MM.1S (cell line): ENCODE data around the gene PLA2G6.

Experiments used
- DNase-seq: peaks from one replicate; pipeline ENCODE4 v3.0.0-alpha.2; 2015
- H2AFZ ChIP-seq: fragments of 300-600 bp; sonication (generic); 2 replicates; pipeline ENCODE4 v1.6.0; 2016; ENCODE audit warnings: antibody characterized with exemption, low read length
- H3F3A ChIP-seq: fragments of 300-600 bp; sonication (generic); 2 replicates; pipeline ENCODE4 v1.6.1; 2016; ENCODE audit warnings: mild to moderate bottlenecking, antibody characterized with exemption, low read length, moderate library complexity, mixed read lengths; ENCODE audit not compliant: insufficient read depth
- H3K27ac ChIP-seq: fragments of 300-600 bp; sonication (generic); 2 replicates; pipeline ENCODE4 v1.5.1; 2016; ENCODE audit warnings: mild to moderate bottlenecking, low read length
- H3K27me3 ChIP-seq: fragments of 300-600 bp; sonication (generic); replicated peaks from 2 replicates; pipeline ENCODE4 v1.6.0; 2016; ENCODE audit warnings: low read length; ENCODE audit not compliant: insufficient read depth
- H3K36me3 ChIP-seq: fragments of 300-600 bp; sonication (generic); replicated peaks from 2 replicates; pipeline ENCODE4 v1.6.1; 2016; ENCODE audit warnings: mild to moderate bottlenecking, low read length, mixed read lengths; ENCODE audit not compliant: insufficient read depth
- H3K4me1 ChIP-seq: fragments of 300-600 bp; sonication (generic); 2 replicates; pipeline ENCODE4 v1.6.1; 2016; ENCODE audit warnings: low read length, mixed read lengths
- H3K4me2 ChIP-seq: fragments of 300-600 bp; sonication (generic); 2 replicates; pipeline ENCODE4 v1.6.0; 2016; ENCODE audit warnings: low read depth, low read length
- H3K4me3 ChIP-seq: fragments of 300-600 bp; sonication (generic); 2 replicates; pipeline ENCODE4 v1.5.1; 2016; ENCODE audit warnings: low read length, mixed read lengths
- H3K79me2 ChIP-seq: fragments of 300-600 bp; sonication (generic); 2 replicates; pipeline ENCODE4 v1.6.1; 2016; ENCODE audit warnings: mixed run types, low read length, mixed read lengths
- H3K9ac ChIP-seq: fragments of 300-600 bp; sonication (generic); 2 replicates; pipeline ENCODE4 v1.6.1; 2016; ENCODE audit warnings: low read length, mixed read lengths
- H3K9me2 ChIP-seq: fragments of 300-600 bp; sonication (generic); replicated peaks from 2 replicates; pipeline ENCODE4 v1.6.1; 2016; ENCODE audit warnings: mild to moderate bottlenecking, low read length, mixed read lengths; ENCODE audit not compliant: insufficient read depth
- H3K9me3 ChIP-seq: fragments of 300-600 bp; sonication (generic); replicated peaks from 2 replicates; pipeline ENCODE4 v1.6.1; 2016; ENCODE audit warnings: mild to moderate bottlenecking, low read length, mixed read lengths; ENCODE audit not compliant: insufficient read depth
- H4K20me1 ChIP-seq: fragments of 300-600 bp; sonication (generic); 2 replicates; pipeline ENCODE4 v1.6.1; 2016; ENCODE audit warnings: mild to moderate bottlenecking, low read length, moderate library complexity, mixed read lengths; ENCODE audit not compliant: insufficient read depth
- EZH2 ChIP-seq: fragments of 300-600 bp; sonication (generic); optimal IDR thresholded peaks from 2 replicates; pipeline ENCODE3; 2017; ENCODE audit warnings: low read depth, mild to moderate bottlenecking, antibody characterized with exemption, low read length, mixed read lengths
- EZH2phosphoT487 ChIP-seq: fragments of 300-600 bp; sonication (generic); IDR thresholded peaks from 2 replicates; pipeline ENCODE4 v1.6.1; 2018; ENCODE audit warnings: antibody characterized with exemption, low read length
- TF ChIP-seq, protein P1 (sequence below): fragments of 300-600 bp; sonication (generic); IDR thresholded peaks from 2 replicates; pipeline ENCODE4 v1.5.1; 2016; ENCODE audit warnings: antibody characterized with exemption, low read length, mixed read lengths

The PLA2G6 gene

DNA sequence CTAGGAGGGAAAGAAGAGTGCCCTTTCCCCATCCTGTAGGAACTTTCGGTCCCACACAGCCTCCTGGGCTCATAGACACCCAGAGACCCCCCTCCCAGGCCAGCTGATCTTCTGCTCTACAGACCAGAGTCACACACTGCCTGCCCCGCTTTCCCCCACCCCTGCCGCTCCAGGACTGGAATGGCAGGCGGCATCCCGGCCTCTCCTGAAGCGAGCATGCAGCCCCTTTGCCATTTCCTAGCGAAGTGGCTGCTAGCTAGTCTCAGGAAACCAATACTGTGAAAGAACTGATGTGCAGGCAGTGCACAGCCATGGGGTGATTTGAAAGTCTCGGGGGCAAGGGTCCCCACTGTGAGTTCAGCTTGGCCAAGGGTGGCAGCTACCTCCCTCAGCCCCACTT, 116.1 kb downstream of the PLA2G6 start:
- Histone ChIP-seq H3K9ac (no peak overlapping the region), H3K9me2 (no peaks in the 10 kb centered on the region), H3K79me2 (peaks cover 21% of the 10 kb centered on the region), H2AFZ (no peak overlapping the region), H3K4me2 (no peak overlapping the region), H3K4me1 (peaks cover 28% of the 10 kb centered on the region), H4K20me1 (no peaks in the 10 kb centered on the region), H3K9me3 (no peaks in the 10 kb centered on the region), H3K4me3 (no peak overlapping the region), H3F3A (peaks cover 27% of the 10 kb centered on the region), H3K36me3 (no peaks in the 10 kb centered on the region), H3K27ac (no peak overlapping the region), H3K27me3 (no peaks in the 10 kb centered on the region)
- TF ChIP-seq EZH2phosphoT487 (no peak), EZH2 (no peak)
- TF ChIP-seq, protein P1, sequence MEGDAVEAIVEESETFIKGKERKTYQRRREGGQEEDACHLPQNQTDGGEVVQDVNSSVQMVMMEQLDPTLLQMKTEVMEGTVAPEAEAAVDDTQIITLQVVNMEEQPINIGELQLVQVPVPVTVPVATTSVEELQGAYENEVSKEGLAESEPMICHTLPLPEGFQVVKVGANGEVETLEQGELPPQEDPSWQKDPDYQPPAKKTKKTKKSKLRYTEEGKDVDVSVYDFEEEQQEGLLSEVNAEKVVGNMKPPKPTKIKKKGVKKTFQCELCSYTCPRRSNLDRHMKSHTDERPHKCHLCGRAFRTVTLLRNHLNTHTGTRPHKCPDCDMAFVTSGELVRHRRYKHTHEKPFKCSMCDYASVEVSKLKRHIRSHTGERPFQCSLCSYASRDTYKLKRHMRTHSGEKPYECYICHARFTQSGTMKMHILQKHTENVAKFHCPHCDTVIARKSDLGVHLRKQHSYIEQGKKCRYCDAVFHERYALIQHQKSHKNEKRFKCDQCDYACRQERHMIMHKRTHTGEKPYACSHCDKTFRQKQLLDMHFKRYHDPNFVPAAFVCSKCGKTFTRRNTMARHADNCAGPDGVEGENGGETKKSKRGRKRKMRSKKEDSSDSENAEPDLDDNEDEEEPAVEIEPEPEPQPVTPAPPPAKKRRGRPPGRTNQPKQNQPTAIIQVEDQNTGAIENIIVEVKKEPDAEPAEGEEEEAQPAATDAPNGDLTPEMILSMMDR, result no peak
- DNase-seq, result no peak

DNA sequence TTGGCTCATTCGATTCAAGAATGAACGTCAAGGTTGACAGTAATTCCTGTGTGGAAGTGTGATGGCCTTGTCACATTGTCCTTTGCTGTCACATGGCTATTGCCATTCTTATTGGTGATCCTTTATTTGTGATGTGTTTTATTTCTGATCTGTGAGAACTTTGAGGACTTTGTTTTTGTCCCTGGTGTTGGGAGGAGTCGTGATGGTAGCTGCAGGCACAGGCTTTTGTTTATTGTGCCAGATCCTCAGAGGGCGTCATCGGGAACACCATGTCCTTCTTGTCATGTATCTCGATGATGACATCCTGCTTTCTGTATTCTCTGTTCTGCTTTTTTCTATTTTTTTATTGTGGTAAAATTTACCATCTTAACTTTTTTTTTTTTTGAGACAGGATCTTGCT, 118.8 kb downstream of the PLA2G6 start:
- H3K27ac ChIP-seq, result no peak overlapping the region
- no peak overlapping the region for H2AFZ ChIP-seq
- DNase-seq, result no peak
- H3K4me2 ChIP-seq, result no peak overlapping the region
- peaks cover 23% of the 10 kb centered on the region for H3K79me2 ChIP-seq
- no peak overlapping the region for H3K9ac ChIP-seq
- no peaks in the 10 kb centered on the region for H3K27me3 ChIP-seq
- H3K4me1 ChIP-seq, result peaks cover 5% of the 10 kb centered on the region
- H3K9me3 ChIP-seq, result no peaks in the 10 kb centered on the region
- no peaks in the 10 kb centered on the region for H3K9me2 ChIP-seq
- no peaks in the 10 kb centered on the region for H4K20me1 ChIP-seq
- TF ChIP-seq EZH2 (no peak), EZH2phosphoT487 (no peak)
- TF ChIP-seq, protein P1, result no peak
- no peak overlapping the region for H3K4me3 ChIP-seq
- H3K36me3 ChIP-seq, result no peaks in the 10 kb centered on the region
- H3F3A ChIP-seq, result no peaks in the 10 kb centered on the region
